ENCODE data around the gene KY.

KY gene

GRCh38 chr3:134682196-134682880, 31.5 kb upstream of the KY start:
- DNase-seq (ENCODE audit: insufficient read length, low spot score) = no peak
- FAIRE-seq = no peak
- no peak for TF ChIP-seq POLR2A (IDR thresholded peaks at IDR 0.05; ENCODE audit: low read depth, low read length)

GRCh38 chr3:134681522-134681900, 30.7 kb upstream of the KY start:
- DNase-seq (ENCODE audit: insufficient read length, low spot score) (no peak), FAIRE-seq (no peak)
- TF ChIP-seq POLR2A (IDR thresholded peaks at IDR 0.05; ENCODE audit: low read depth, low read length) = no peak

- no peak for DNase-seq (ENCODE audit: insufficient read length, low spot score)
- no peak for FAIRE-seq
- TF ChIP-seq POLR2A (IDR thresholded peaks at IDR 0.05; ENCODE audit: low read depth, low read length) = no peak
Observed at GRCh38 chr3:134680796-134681521, 30.1 kb upstream of the KY start.

GRCh38 chr3:134677987-134678308, 27.1 kb upstream of the KY start:
- FAIRE-seq (no peak), DNase-seq (ENCODE audit: insufficient read length, low spot score) (no peak)
- no peak for TF ChIP-seq POLR2A (IDR thresholded peaks at IDR 0.05; ENCODE audit: low read depth, low read length)

GRCh38 chr3:134677196-134677986, 26.6 kb upstream of the KY start:
- TF ChIP-seq POLR2A (IDR thresholded peaks at IDR 0.05; ENCODE audit: low read depth, low read length) = no peak
- DNase-seq (ENCODE audit: insufficient read length, low spot score) (no peak), FAIRE-seq (no peak)

GRCh38 chr3:134675726-134676256, 25.0 kb upstream of the KY start:
- no peak for DNase-seq (ENCODE audit: insufficient read length, low spot score)
- no peak for FAIRE-seq

GRCh38 chr3:134672571-134672970, 21.7 kb upstream of the KY start:
- no peak for TF ChIP-seq POLR2A (IDR thresholded peaks at IDR 0.05; ENCODE audit: low read depth, low read length)
- no peak for DNase-seq (ENCODE audit: insufficient read length, low spot score)
- no peak for FAIRE-seq

More at GRCh38 chr3:134675726-134676256, 25.0 kb upstream of the KY start:
- no peak for TF ChIP-seq POLR2A (IDR thresholded peaks at IDR 0.05; ENCODE audit: low read depth, low read length)

GRCh38 chr3:134667956-134668355, 17.1 kb upstream of the KY start:
- DNase-seq (ENCODE audit: insufficient read length, low spot score) = no peak
- no peak for TF ChIP-seq POLR2A (IDR thresholded peaks at IDR 0.05; ENCODE audit: low read depth, low read length)
- no peak for FAIRE-seq

- no peak for FAIRE-seq
- TF ChIP-seq POLR2A (IDR thresholded peaks at IDR 0.05; ENCODE audit: low read depth, low read length) = no peak
- DNase-seq (ENCODE audit: insufficient read length, low spot score) = no peak
Observed at GRCh38 chr3:134667406-134667805, 16.6 kb upstream of the KY start.

GRCh38 chr3:134666885-134667284, 16.1 kb upstream of the KY start:
- no peak for FAIRE-seq
- DNase-seq (ENCODE audit: insufficient read length, low spot score) = no peak
- TF ChIP-seq POLR2A (IDR thresholded peaks at IDR 0.05; ENCODE audit: low read depth, low read length) = no peak

GRCh38 chr3:134666466-134666865, 15.6 kb upstream of the KY start:
- FAIRE-seq (no peak), DNase-seq (ENCODE audit: insufficient read length, low spot score) (peak; percentile 70)
- no peak for TF ChIP-seq POLR2A (IDR thresholded peaks at IDR 0.05; ENCODE audit: low read depth, low read length)

- no peak for TF ChIP-seq POLR2A (IDR thresholded peaks at IDR 0.05; ENCODE audit: low read depth, low read length)
- DNase-seq (ENCODE audit: insufficient read length, low spot score) (no peak), FAIRE-seq (no peak)
Observed at GRCh38 chr3:134666052-134666451, 15.2 kb upstream of the KY start.

GRCh38 chr3:134665243-134665642, 14.4 kb upstream of the KY start:
- DNase-seq (ENCODE audit: insufficient read length, low spot score) = no peak
- no peak for FAIRE-seq

GRCh38 chr3:134663721-134664456, 13.1 kb upstream of the KY start:
- TF ChIP-seq POLR2A (IDR thresholded peaks at IDR 0.05; ENCODE audit: low read depth, low read length) = no peak
- DNase-seq (ENCODE audit: insufficient read length, low spot score) (no peak), FAIRE-seq (no peak)

More at GRCh38 chr3:134665243-134665642, 14.4 kb upstream of the KY start:
- no peak for TF ChIP-seq POLR2A (IDR thresholded peaks at IDR 0.05; ENCODE audit: low read depth, low read length)

All from H54 (cell line).